Stimulated activated CD4-positive, alpha-beta T cell treated with anti-CD3 and anti-CD28 coated beads, Interleukin-1b, Interleukin-23, amount 100 ng/mL, for 4 hours (primary cell): Measurements from ENCODE around the gene MTMR3.

Experiments used
- DNase-seq, 2 donors: peaks; one replicate each; pipeline ENCODE4 v3.0.0-alpha.2; 2020; ENCODE audit warnings: low read depth in 2 of 2

Gene MTMR3

GRCh38 chr22:29870574-29870973 lies 12.4 kb upstream of the MTMR3 start:
- DNase-seq: no peak

- DNase-seq: no peak
Observed at GRCh38 chr22:29871684-29872083, 11.3 kb upstream of the MTMR3 start.

GRCh38 chr22:29872144-29872893 lies 10.7 kb upstream of the MTMR3 start:
- DNase-seq: no peak

GRCh38 chr22:29872989-29873388 lies 10.0 kb upstream of the MTMR3 start:
- DNase-seq: no peak

- no peak for DNase-seq
Observed at GRCh38 chr22:29873943-29874342, 9.0 kb upstream of the MTMR3 start.

- DNase-seq: no peak
Observed at GRCh38 chr22:29877620-29878019, 5.4 kb upstream of the MTMR3 start.

- no peak for DNase-seq
Observed at GRCh38 chr22:29879753-29880152, 3.2 kb upstream of the MTMR3 start.

- DNase-seq: no peak
Observed at GRCh38 chr22:29882716-29883044, 294 bp upstream of the MTMR3 start.

- DNase-seq: peak in 1 of 2 donors; percentile 2
Observed at GRCh38 chr22:29883775-29884097, 762 bp downstream of the MTMR3 start.

- DNase-seq: no peak
Observed at GRCh38 chr22:29885610-29886009, 2.6 kb downstream of the MTMR3 start.

GRCh38 chr22:29886596-29886995 lies 3.6 kb downstream of the MTMR3 start:
- DNase-seq: no peak

GRCh38 chr22:29887358-29887757 lies 4.4 kb downstream of the MTMR3 start:
- DNase-seq: no peak

- no peak for DNase-seq
Observed at GRCh38 chr22:29890760-29891159, 7.8 kb downstream of the MTMR3 start.

GRCh38 chr22:29892315-29893156 lies 9.6 kb downstream of the MTMR3 start:
- DNase-seq: no peak

GRCh38 chr22:29901354-29901753 lies 18.4 kb downstream of the MTMR3 start:
- DNase-seq: no peak

- DNase-seq: no peak
Observed at GRCh38 chr22:29903371-29903770, 20.4 kb downstream of the MTMR3 start.

- DNase-seq: no peak
Observed at GRCh38 chr22:29904020-29904419, 21.0 kb downstream of the MTMR3 start.

GRCh38 chr22:29907753-29908515 lies 25.0 kb downstream of the MTMR3 start:
- peak in 1 of 2 donors; percentile 4 for DNase-seq

- no peak for DNase-seq
Observed at GRCh38 chr22:29912141-29912540, 29.2 kb downstream of the MTMR3 start.

- DNase-seq: no peak
Observed at GRCh38 chr22:29912605-29913398, 29.8 kb downstream of the MTMR3 start.

- no peak for DNase-seq
Observed at GRCh38 chr22:29914165-29914564, 31.2 kb downstream of the MTMR3 start.
